Measurements from ENCODE around the gene SH2D6. TPM values are rescaled to one million over a fixed set of nuclear protein-coding genes. Genes with fewer than 3 reads are reported as not detected.
"Not testable (repeated sequence)": the region's sequence is repeated elsewhere in the genome, so short reads cannot be mapped to it uniquely, and the experiment has no call there.

SH2D6 gene
- total RNA-seq, 6 experiments from 2014 or later: 0.25 to 0.52 (median 0.37) TPM; not detected in 3

GRCh38 chr2:85377083-85377482 lies 41.4 kb upstream of the SH2D6 start:
- Mint-ChIP-seq H3K27me3 (ENCODE audit: insufficient read depth) (no peaks in the 10 kb centered on the region; the same call in 1 of the 2 replicates), H3K4me1 (ENCODE audit: low read depth) (peaks cover 9% of the 10 kb centered on the region), H3K9me3 (no peaks in the 10 kb centered on the region), H3K36me3 (ENCODE audit: low read depth) (peaks cover 45% of the 10 kb centered on the region), H3K27ac (no peak overlapping the region), H3K4me3 (no peak overlapping the region)
- DNase-seq: no peak
- no peak for TF ChIP-seq CTCF (IDR thresholded peaks at IDR 0.05)

GRCh38 chr2:85378257-85378656 lies 40.3 kb upstream of the SH2D6 start:
- H3K4me3 Mint-ChIP-seq: no peak overlapping the region

GRCh38 chr2:85380048-85380447 lies 38.5 kb upstream of the SH2D6 start:
- H3K36me3 Mint-ChIP-seq (ENCODE audit: low read depth): peaks cover 36% of the 10 kb centered on the region

More at GRCh38 chr2:85378257-85378656, 40.3 kb upstream of the SH2D6 start:
- Mint-ChIP-seq H3K4me1 (ENCODE audit: low read depth) (peaks cover 18% of the 10 kb centered on the region), H3K27me3 (ENCODE audit: insufficient read depth) (no peaks in the 10 kb centered on the region; the same call in none of the 2 replicates), H3K27ac (no peak overlapping the region), H3K36me3 (ENCODE audit: low read depth) (peaks cover 43% of the 10 kb centered on the region), H3K9me3 (no peaks in the 10 kb centered on the region)
- DNase-seq: no peak
- TF ChIP-seq CTCF (IDR thresholded peaks at IDR 0.05): no peak

GRCh38 chr2:85383151-85383550 lies 35.4 kb upstream of the SH2D6 start:
- DNase-seq: peak; percentile 13
- peak overlapping the region; percentile 35; the same call in 1 of the 2 replicates for H3K27ac Mint-ChIP-seq
- not testable (repeated sequence) for H3K9me3 Mint-ChIP-seq; H3K4me3 Mint-ChIP-seq; H3K27me3 Mint-ChIP-seq (ENCODE audit: insufficient read depth)
- peaks cover 21% of the 10 kb centered on the region for H3K36me3 Mint-ChIP-seq (ENCODE audit: low read depth)
- peaks cover 13% of the 10 kb centered on the region for H3K4me1 Mint-ChIP-seq (ENCODE audit: low read depth)

More at GRCh38 chr2:85380048-85380447, 38.5 kb upstream of the SH2D6 start:
- Mint-ChIP-seq H3K9me3 (no peaks in the 10 kb centered on the region), H3K27ac (no peak overlapping the region), H3K4me1 (ENCODE audit: low read depth) (peaks cover 18% of the 10 kb centered on the region), H3K27me3 (ENCODE audit: insufficient read depth) (no peaks in the 10 kb centered on the region; the same call in none of the 2 replicates), H3K4me3 (no peak overlapping the region)
- no peak for TF ChIP-seq CTCF (IDR thresholded peaks at IDR 0.05)
- DNase-seq: no peak

GRCh38 chr2:85383850-85384249 lies 34.7 kb upstream of the SH2D6 start:
- Mint-ChIP-seq H3K27ac (no peak overlapping the region), H3K27me3 (ENCODE audit: insufficient read depth) (no peaks in the 10 kb centered on the region; the same call in none of the 2 replicates), H3K4me3 (no peak overlapping the region), H3K36me3 (ENCODE audit: low read depth) (peaks cover 16% of the 10 kb centered on the region), H3K4me1 (ENCODE audit: low read depth) (peaks cover 13% of the 10 kb centered on the region), H3K9me3 (no peaks in the 10 kb centered on the region)
- DNase-seq: no peak
- no peak for TF ChIP-seq CTCF (IDR thresholded peaks at IDR 0.05)

- peaks cover 13% of the 10 kb centered on the region for H3K4me1 Mint-ChIP-seq (ENCODE audit: low read depth)
- peaks cover 5% of the 10 kb centered on the region for H3K36me3 Mint-ChIP-seq (ENCODE audit: low read depth)
- H3K27me3 Mint-ChIP-seq (ENCODE audit: insufficient read depth): no peaks in the 10 kb centered on the region; the same call in none of the 2 replicates
- H3K4me3 Mint-ChIP-seq: no peak overlapping the region
- TF ChIP-seq CTCF (IDR thresholded peaks at IDR 0.05): no peak
- H3K27ac Mint-ChIP-seq: no peak overlapping the region
- no peaks in the 10 kb centered on the region for H3K9me3 Mint-ChIP-seq
- no peak for DNase-seq
These were observed 32.8 kb upstream of the SH2D6 start for GRCh38 chr2:85385746-85386145.
